Measurements from ENCODE around the gene ADAM10. TPM values are rescaled to one million over a fixed set of nuclear protein-coding genes. Genes with fewer than 3 reads are reported as not detected.

The ADAM10 gene
- polyA plus RNA-seq, 4 donors: 141 to 284 (median 240) TPM

- DNase-seq (ENCODE audit: low read depth in 4 of 4, low spot score in 3 of 4): no peak
Measured at GRCh38 chr15:58541410-58542087, 208.0 kb downstream of the ADAM10 start.

GRCh38 chr15:58539548-58539947, 210.0 kb downstream of the ADAM10 start:
- DNase-seq (ENCODE audit: low read depth in 4 of 4, low spot score in 3 of 4): no peak

GRCh38 chr15:58538901-58539300, 210.6 kb downstream of the ADAM10 start:
- DNase-seq (ENCODE audit: low read depth in 4 of 4, low spot score in 3 of 4): no peak

Other genes with a start within 250 kb of the ADAM10 start
- gene MINDY2, start 21.6 kb upstream of the ADAM10 start, polyA plus RNA-seq (ENCODE audit: insufficient read length in 4 of 4): 10 to 100 TPM; 19.4 to 30.9 (median 28.8) TPM
- 100 to 1,000 TPM in 3 of 4 donors, 10 to 100 TPM in 1; 89.9 to 147 (median 136) TPM for gene SLTM, start 184.0 kb upstream of the ADAM10 start, polyA plus RNA-seq (ENCODE audit: insufficient read length in 4 of 4)
- 10 to 100 TPM; 33.9 to 47.6 (median 43.7) TPM for gene RNF111, start 238.0 kb upstream of the ADAM10 start, polyA plus RNA-seq (ENCODE audit: insufficient read length in 4 of 4)